Measurements from ENCODE around the gene MZT2A.
"Not testable (repeated sequence)": the region's sequence is repeated elsewhere in the genome, so short reads cannot be mapped to it uniquely, and the experiment has no call there.

MZT2A gene

GRCh38 chr2:131475831-131476230 lies 16.4 kb downstream of the MZT2A start, which contains the start of gene TUBA3D:
TSS of gene TUBA3D (plus strand) at chr2:131476119. CDS start at chr2:131476200, 81 bp downstream.
- Histone ChIP-seq H3K27me3 (ENCODE audit: insufficient read depth, low read length, poor library complexity, severe bottlenecking) (no peaks in the 10 kb centered on the region), H3K4me2 (ENCODE audit: low read depth, low read length, poor library complexity, severe bottlenecking) (no peak within 1 kb of the TSS), H4K20me1 (ENCODE audit: insufficient read depth, low read length, poor library complexity, severe bottlenecking) (no peaks in the 10 kb centered on the region), H2AFZ (ENCODE audit: low read length) (no peak within 1 kb of the TSS), H3K79me2 (ENCODE audit: insufficient read depth, low read length) (no peaks in the 10 kb centered on the region), H3K4me3 (ENCODE audit: low read length, poor library complexity, severe bottlenecking) (no peak within 1 kb of the TSS), H3K9me2 (replicated peaks; ENCODE audit: low read depth, low read length) (no peaks in the 10 kb centered on the region), H3K4me1 (ENCODE audit: insufficient read depth, low read length, poor library complexity, severe bottlenecking) (no peaks in the 10 kb centered on the region), H3K9ac (ENCODE audit: low read depth, low read length, poor library complexity, severe bottlenecking) (no peak within 1 kb of the TSS), H3K9me3 (ENCODE audit: insufficient read depth, low read depth, low read length) (no peaks in the 10 kb centered on the region), H3K36me3 (ENCODE audit: insufficient read depth, low read length) (no peaks in the 10 kb centered on the region), H3F3A (ENCODE audit: low read depth) (no peaks in the 10 kb centered on the region)
- TF ChIP-seq EZH2phosphoT487 (IDR thresholded peaks at IDR 0.05; ENCODE audit: borderline replicate concordance) (no peak), CTCF (conservative IDR thresholded peaks at IDR 0.05; ENCODE audit: low read length) (no peak)

- not testable (repeated sequence) for H3K9ac ChIP-seq (ENCODE audit: low read depth, low read length, poor library complexity, severe bottlenecking); H3K27me3 ChIP-seq (ENCODE audit: insufficient read depth, low read length, poor library complexity, severe bottlenecking)
Observed at GRCh38 chr2:131473266-131473665, 18.9 kb downstream of the MZT2A start.

GRCh38 chr2:131471624-131472023 lies 20.6 kb downstream of the MZT2A start:
- not testable (repeated sequence) for H3K9me2 ChIP-seq (replicated peaks; ENCODE audit: low read depth, low read length); H3K27me3 ChIP-seq (ENCODE audit: insufficient read depth, low read length, poor library complexity, severe bottlenecking)

More at GRCh38 chr2:131473266-131473665, 18.9 kb downstream of the MZT2A start:
- H3K9me2 ChIP-seq (replicated peaks; ENCODE audit: low read depth, low read length); H4K20me1 ChIP-seq (ENCODE audit: insufficient read depth, low read length, poor library complexity, severe bottlenecking); H3K36me3 ChIP-seq (ENCODE audit: insufficient read depth, low read length); H3K79me2 ChIP-seq (ENCODE audit: insufficient read depth, low read length); H3F3A ChIP-seq (ENCODE audit: low read depth); H3K9me3 ChIP-seq (ENCODE audit: insufficient read depth, low read depth, low read length); H3K4me3 ChIP-seq (ENCODE audit: low read length, poor library complexity, severe bottlenecking); H3K4me2 ChIP-seq (ENCODE audit: low read depth, low read length, poor library complexity, severe bottlenecking); H3K4me1 ChIP-seq (ENCODE audit: insufficient read depth, low read length, poor library complexity, severe bottlenecking); H2AFZ ChIP-seq (ENCODE audit: low read length): not testable (repeated sequence)

GRCh38 chr2:131470944-131471343 lies 21.3 kb downstream of the MZT2A start:
- not testable (repeated sequence) for H3K9ac ChIP-seq (ENCODE audit: low read depth, low read length, poor library complexity, severe bottlenecking); H3K9me3 ChIP-seq (ENCODE audit: insufficient read depth, low read depth, low read length)

More at GRCh38 chr2:131471624-131472023, 20.6 kb downstream of the MZT2A start:
- H3K36me3 ChIP-seq (ENCODE audit: insufficient read depth, low read length); H4K20me1 ChIP-seq (ENCODE audit: insufficient read depth, low read length, poor library complexity, severe bottlenecking); H3K9me3 ChIP-seq (ENCODE audit: insufficient read depth, low read depth, low read length); H3K4me2 ChIP-seq (ENCODE audit: low read depth, low read length, poor library complexity, severe bottlenecking); H2AFZ ChIP-seq (ENCODE audit: low read length); H3K9ac ChIP-seq (ENCODE audit: low read depth, low read length, poor library complexity, severe bottlenecking); H3F3A ChIP-seq (ENCODE audit: low read depth); H3K79me2 ChIP-seq (ENCODE audit: insufficient read depth, low read length); H3K4me3 ChIP-seq (ENCODE audit: low read length, poor library complexity, severe bottlenecking); H3K4me1 ChIP-seq (ENCODE audit: insufficient read depth, low read length, poor library complexity, severe bottlenecking): not testable (repeated sequence)

GRCh38 chr2:131467722-131468121 lies 24.5 kb downstream of the MZT2A start:
- not testable (repeated sequence) for H3K36me3 ChIP-seq (ENCODE audit: insufficient read depth, low read length); H3K4me2 ChIP-seq (ENCODE audit: low read depth, low read length, poor library complexity, severe bottlenecking); H3K9me3 ChIP-seq (ENCODE audit: insufficient read depth, low read depth, low read length); H2AFZ ChIP-seq (ENCODE audit: low read length); H3K4me1 ChIP-seq (ENCODE audit: insufficient read depth, low read length, poor library complexity, severe bottlenecking); H3K4me3 ChIP-seq (ENCODE audit: low read length, poor library complexity, severe bottlenecking); H3K27me3 ChIP-seq (ENCODE audit: insufficient read depth, low read length, poor library complexity, severe bottlenecking); H3F3A ChIP-seq (ENCODE audit: low read depth); H3K79me2 ChIP-seq (ENCODE audit: insufficient read depth, low read length); H4K20me1 ChIP-seq (ENCODE audit: insufficient read depth, low read length, poor library complexity, severe bottlenecking); H3K9me2 ChIP-seq (replicated peaks; ENCODE audit: low read depth, low read length); H3K9ac ChIP-seq (ENCODE audit: low read depth, low read length, poor library complexity, severe bottlenecking)

More at GRCh38 chr2:131470944-131471343, 21.3 kb downstream of the MZT2A start:
- not testable (repeated sequence) for H3K79me2 ChIP-seq (ENCODE audit: insufficient read depth, low read length); H3K4me1 ChIP-seq (ENCODE audit: insufficient read depth, low read length, poor library complexity, severe bottlenecking); H3K4me3 ChIP-seq (ENCODE audit: low read length, poor library complexity, severe bottlenecking); H3K4me2 ChIP-seq (ENCODE audit: low read depth, low read length, poor library complexity, severe bottlenecking); H3K36me3 ChIP-seq (ENCODE audit: insufficient read depth, low read length); H3K27me3 ChIP-seq (ENCODE audit: insufficient read depth, low read length, poor library complexity, severe bottlenecking); H4K20me1 ChIP-seq (ENCODE audit: insufficient read depth, low read length, poor library complexity, severe bottlenecking); H3F3A ChIP-seq (ENCODE audit: low read depth); H2AFZ ChIP-seq (ENCODE audit: low read length); H3K9me2 ChIP-seq (replicated peaks; ENCODE audit: low read depth, low read length)

GRCh38 chr2:131454914-131455313 lies 37.3 kb downstream of the MZT2A start:
- H3K79me2 ChIP-seq (ENCODE audit: insufficient read depth, low read length); H3K4me1 ChIP-seq (ENCODE audit: insufficient read depth, low read length, poor library complexity, severe bottlenecking); H3K9ac ChIP-seq (ENCODE audit: low read depth, low read length, poor library complexity, severe bottlenecking); H3K4me3 ChIP-seq (ENCODE audit: low read length, poor library complexity, severe bottlenecking); H3K4me2 ChIP-seq (ENCODE audit: low read depth, low read length, poor library complexity, severe bottlenecking); H3K9me2 ChIP-seq (replicated peaks; ENCODE audit: low read depth, low read length); H3K36me3 ChIP-seq (ENCODE audit: insufficient read depth, low read length); H3F3A ChIP-seq (ENCODE audit: low read depth); H2AFZ ChIP-seq (ENCODE audit: low read length); H3K27me3 ChIP-seq (ENCODE audit: insufficient read depth, low read length, poor library complexity, severe bottlenecking); H4K20me1 ChIP-seq (ENCODE audit: insufficient read depth, low read length, poor library complexity, severe bottlenecking); H3K9me3 ChIP-seq (ENCODE audit: insufficient read depth, low read depth, low read length): not testable (repeated sequence)

All from Loucy (cell line).